Endothelial cell of umbilical vein (primary cell): Measurements from ENCODE around the gene KRT10. TPM values are rescaled to one million over a fixed set of nuclear protein-coding genes. Genes with fewer than 3 reads are reported as not detected.
A peak's percentile ranks its signal among the peaks of the same experiment; 100 is the strongest.

Experiments
- BruUV-seq: library from RNA; stranded (reverse); fragments of 400-500 nt; replicated peaks from 2 replicates; lab custom pipeline; 2021; lab: Mats Ljungman, UMichigan
- CTCF ChIA-PET: fragments of 300-600, 350-600 bp; sonication (Branson Sonifier 250); formaldehyde crosslinking; loops from one replicate; lab custom pipeline; 2021; ENCODE audit warnings: antibody characterized with exemption, inconsistent platforms; lab: Charles Lee
- POLR2A ChIA-PET: fragments of 300-600, 350-600 bp; sonication (Branson Sonifier 250); formaldehyde crosslinking; loops from one replicate; lab custom pipeline; 2021; ENCODE audit warnings: antibody characterized with exemption, inconsistent platforms; lab: Charles Lee
- DNase-seq: peaks from one replicate; pipeline ENCODE4 v3.0.0-alpha.2; 2011; ENCODE audit warnings: low read depth, low spot score
- FAIRE-seq: peaks from 2 replicates; lab custom pipeline; 2011; peaks lifted over from hg19 to GRCh38; lab: Jason Lieb, UNC
- H2AFZ ChIP-seq: 2 replicates; pipeline ENCODE4 v1.6.0; 2012; ENCODE audit warnings: low read depth, low read length, control low read depth, inconsistent platforms
- H3K27ac ChIP-seq: 2 replicates; pipeline ENCODE4 v1.5.1; 2011; ENCODE audit warnings: low read depth, mild to moderate bottlenecking, control low read depth, low read length, moderate library complexity; ENCODE audit not compliant: insufficient read depth
- H3K27me3 ChIP-seq, 2 experiments: 2 replicates each; pipeline versions ENCODE4 v1.6.0 to v1.6.1; 2011; ENCODE audit warnings: low read length in 2 of 2, mixed read lengths in 1 of 2; ENCODE audit not compliant: control insufficient read depth in 2 of 2, insufficient read depth in 2 of 2
- H3K36me3 ChIP-seq, 2 experiments: 2 replicates in 1 of 2; 3 replicates in 1 of 2; pipeline ENCODE4 v1.5.1; 2011; ENCODE audit warnings: low read length in 2 of 2, mild to moderate bottlenecking in 1 of 2, moderate library complexity in 1 of 2; ENCODE audit not compliant: control insufficient read depth in 2 of 2, insufficient read depth in 2 of 2; ENCODE audit errors: extremely low read depth in 1 of 2
- H3K4me1 ChIP-seq: 3 replicates; pipeline ENCODE4 v1.5.1; 2011; ENCODE audit warnings: mild to moderate bottlenecking, low read length; ENCODE audit not compliant: control insufficient read depth, insufficient read depth; ENCODE audit errors: extremely low read depth
- H3K4me2 ChIP-seq: 2 replicates; pipeline ENCODE4 v1.6.1; 2011; ENCODE audit warnings: low read length, control low read depth, mixed read lengths; ENCODE audit not compliant: insufficient read depth
- H3K4me3 ChIP-seq, 3 experiments: fragments of 200-600 bp in 1 of 3; sonication (generic), shearing (Covaris generic) in 1 of 3; replicated peaks in 1 of 3; 2 replicates each; pipeline ENCODE4 v1.5.1; 2011 to 2016; ENCODE audit warnings: control low read depth in 3 of 3, low read length in 3 of 3, mild to moderate bottlenecking in 2 of 3, inconsistent platforms in 1 of 3, low read depth in 1 of 3, moderate library complexity in 1 of 3; ENCODE audit not compliant: insufficient read depth in 1 of 3
- H3K79me2 ChIP-seq: 2 replicates; pipeline ENCODE4 v1.6.0; 2012; ENCODE audit warnings: low read length, inconsistent platforms; ENCODE audit not compliant: control insufficient read depth, insufficient read depth
- H3K9ac ChIP-seq: replicated peaks from 2 replicates; pipeline ENCODE3; 2011; ENCODE audit warnings: low read length, control low read depth; ENCODE audit not compliant: insufficient read depth; ENCODE audit errors: extremely low read depth
- H3K9me1 ChIP-seq: replicated peaks from 3 replicates; pipeline ENCODE4 v1.6.0; 2011; ENCODE audit warnings: mild to moderate bottlenecking, low read length; ENCODE audit not compliant: control insufficient read depth, insufficient read depth; ENCODE audit errors: extremely low read depth
- H3K9me3 ChIP-seq: replicated peaks from 2 replicates; pipeline ENCODE4 v1.5.1; 2012; ENCODE audit warnings: low read length, inconsistent platforms; ENCODE audit not compliant: control insufficient read depth, insufficient read depth
- H4K20me1 ChIP-seq: replicated peaks from 2 replicates; pipeline ENCODE3; 2011; ENCODE audit warnings: mild to moderate bottlenecking, low read length; ENCODE audit not compliant: control insufficient read depth, insufficient read depth; ENCODE audit errors: extremely low read depth
- FOS ChIP-seq: IDR thresholded peaks from 2 replicates; pipeline ENCODE4 v1.6.1; 2011; ENCODE audit warnings: mild to moderate bottlenecking, low read length, moderate library complexity, borderline replicate concordance; ENCODE audit not compliant: insufficient read depth
- JUN ChIP-seq: IDR thresholded peaks from 2 replicates; pipeline ENCODE4 v1.6.1; 2011; ENCODE audit warnings: borderline replicate concordance, low read depth; ENCODE audit not compliant: insufficient read length, insufficient read depth
- POLR2A ChIP-seq: IDR thresholded peaks from 2 replicates; pipeline ENCODE4 v1.6.1; 2012; ENCODE audit warnings: low read depth, mild to moderate bottlenecking, control low read depth, low read length
- POLR2AphosphoS5 ChIP-seq: IDR thresholded peaks from 2 replicates; pipeline ENCODE4 v1.6.1; 2012; ENCODE audit warnings: low read depth, mild to moderate bottlenecking, control low read depth, low read length, moderate library complexity; ENCODE audit not compliant: insufficient read depth
- dilution Hi-C: fragments of 300-500 bp; cut with MboI; formaldehyde crosslinking; loops from one replicate; pipeline ENCODE4 v1.15.0; 2019; ENCODE audit warnings: low sequenced_read_pairs; ENCODE audit not compliant: extremely low pct_ligation_motif_present
- intact Hi-C: fragments of 100-400 bp; cut with micrococcal nuclease; formaldehyde crosslinking; loops from one replicate; pipeline ENCODE4 v1.10.0; 2022
- polyA plus RNA-seq, 4 experiments: library from polyadenylated mRNA; depleted of rRNA in 3 of 4; stranded (reverse) in 3 of 4; unstranded in 1 of 4; fragments of >200 nt; gene quantifications; 2 replicates each; pipeline versions ENCODE4 v1.2.1 to v1.2.3, GENCODE V29; 2011 to 2012; ENCODE audit warnings: missing spikeins in 1 of 4
- total RNA-seq: library from RNA; stranded (reverse); gene quantifications from 2 replicates; pipeline ENCODE4 v1.2.3, GENCODE V29; 2021
- TF ChIP-seq, protein P1 (sequence below): IDR thresholded peaks from 2 replicates; pipeline ENCODE4 v1.6.1; 2011; ENCODE audit not compliant: insufficient read depth, insufficient read length

KRT10 gene
- total and polyA plus RNA-seq, 2 donors (not counting 3 experiments of a cell fraction or from before 2014, with no cell fraction given): 5.1 to 55.6 TPM

DNA sequence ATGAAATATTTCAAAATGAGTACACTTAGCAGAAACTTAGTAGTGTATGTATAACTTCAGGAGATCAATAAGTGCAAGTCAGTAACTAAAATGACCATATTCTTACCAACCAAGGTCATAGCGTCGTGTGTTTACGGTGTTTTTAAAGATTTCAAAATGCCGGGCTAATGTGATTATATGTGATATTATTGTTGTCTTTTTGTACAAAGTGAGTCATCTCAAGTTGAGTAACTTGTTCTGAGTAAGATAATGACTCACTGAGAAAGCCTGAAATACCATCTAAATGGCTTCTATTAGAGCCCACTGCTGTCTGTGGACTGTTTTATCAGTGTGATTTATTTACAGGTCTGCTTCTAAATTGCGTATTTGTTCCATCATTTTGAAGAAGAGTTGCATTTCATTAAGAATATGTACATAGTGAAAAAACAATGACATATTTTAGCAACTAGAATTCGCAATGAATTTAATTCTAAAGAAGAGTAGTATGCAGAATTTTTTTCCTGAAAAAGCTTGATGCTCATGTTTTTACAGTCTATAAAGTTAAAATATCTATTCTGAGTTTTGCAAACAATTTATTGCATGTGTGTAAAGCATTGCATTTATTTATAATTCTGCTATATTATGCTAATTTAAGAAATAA, 31.9 kb upstream of the KRT10 start:
- peak overlapping the region; percentile 65 for H2AFZ ChIP-seq
- dilution Hi-C loops (no loop called here), intact Hi-C loops (no loop called here)
- H3K4me3 ChIP-seq: no peak overlapping the region
- peak overlapping the region; percentile 44 for H3K4me2 ChIP-seq
- H3K36me3 ChIP-seq: no peaks in the 10 kb centered on the region
- H3K9ac ChIP-seq: no peak overlapping the region
- H3K9me1 ChIP-seq: no peaks in the 10 kb centered on the region
- no TSS peak for BruUV-seq
- H4K20me1 ChIP-seq: no peaks in the 10 kb centered on the region
- peaks cover 2 to 5% of the 10 kb centered on the region in 2 experiments for H3K27me3 ChIP-seq
- H3K9me3 ChIP-seq: no peaks in the 10 kb centered on the region
- CTCF ChIA-PET: interaction anchor here (1.0 to 7.3 kb wide), 5 partner anchors 239 to 810 kb away, joined by 3 to 177 read pairs (median 14); no protein-coding TSS in a partner anchor
- H3K27ac ChIP-seq: no peak overlapping the region
- peak; percentile 86 for FAIRE-seq
- POLR2A ChIA-PET: no interaction called here
- TF ChIP-seq POLR2A (no peak), JUN (peak; percentile 90), FOS (peak; percentile 99)
- peak; percentile 59 for DNase-seq
- H3K4me1 ChIP-seq: peaks cover 8% of the 10 kb centered on the region
- H3K79me2 ChIP-seq: no peaks in the 10 kb centered on the region

DNA sequence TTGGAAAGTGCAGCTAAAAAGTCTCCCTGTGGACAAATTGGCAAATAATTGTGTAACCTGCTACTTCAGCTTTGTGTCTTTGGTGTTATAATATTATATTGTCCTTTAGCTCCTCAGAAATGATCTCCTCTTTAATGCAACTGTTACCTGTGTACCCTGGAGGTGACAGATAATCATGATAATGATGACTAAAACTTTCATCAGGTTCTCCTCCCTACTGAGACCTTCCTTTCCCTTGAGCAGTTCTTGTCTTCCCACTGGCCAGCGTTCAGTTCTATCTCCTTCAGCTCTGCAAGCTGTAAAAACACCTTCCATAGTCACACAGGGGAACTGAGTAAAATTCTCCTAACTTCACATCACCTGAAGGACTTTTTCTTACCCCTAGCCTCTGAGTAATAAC, 29.9 kb upstream of the KRT10 start:
- Histone ChIP-seq H3K9me3 (no peaks in the 10 kb centered on the region), H3K9me1 (no peaks in the 10 kb centered on the region), H3K36me3 (no peaks in the 10 kb centered on the region), H3K4me1 (peaks cover 8% of the 10 kb centered on the region), H3K9ac (no peak overlapping the region), H3K27ac (no peak overlapping the region), H3K27me3 (peaks cover 5 to 7% of the 10 kb centered on the region in 2 experiments), H4K20me1 (no peaks in the 10 kb centered on the region), H2AFZ (no peak overlapping the region), H3K4me3 (no peak overlapping the region), H3K4me2 (no peak overlapping the region), H3K79me2 (no peaks in the 10 kb centered on the region)
- intact Hi-C loops: no loop called here
- TF ChIP-seq POLR2AphosphoS5: no peak
- TF ChIP-seq, protein P1, sequence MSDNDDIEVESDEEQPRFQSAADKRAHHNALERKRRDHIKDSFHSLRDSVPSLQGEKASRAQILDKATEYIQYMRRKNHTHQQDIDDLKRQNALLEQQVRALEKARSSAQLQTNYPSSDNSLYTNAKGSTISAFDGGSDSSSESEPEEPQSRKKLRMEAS: no peak
- no TSS peak for BruUV-seq
- dilution Hi-C loops: no loop called here
- ChIA-PET CTCF (interaction anchor here (0.6 to 2.0 kb wide), 5 partner anchors 12 to 814 kb away, joined by 3 to 8 read pairs (median 4); no protein-coding TSS in a partner anchor), POLR2A (no interaction called here)
- DNase-seq (no peak), FAIRE-seq (no peak)
